Measurements from ENCODE around the gene FBXL4.

DNA sequence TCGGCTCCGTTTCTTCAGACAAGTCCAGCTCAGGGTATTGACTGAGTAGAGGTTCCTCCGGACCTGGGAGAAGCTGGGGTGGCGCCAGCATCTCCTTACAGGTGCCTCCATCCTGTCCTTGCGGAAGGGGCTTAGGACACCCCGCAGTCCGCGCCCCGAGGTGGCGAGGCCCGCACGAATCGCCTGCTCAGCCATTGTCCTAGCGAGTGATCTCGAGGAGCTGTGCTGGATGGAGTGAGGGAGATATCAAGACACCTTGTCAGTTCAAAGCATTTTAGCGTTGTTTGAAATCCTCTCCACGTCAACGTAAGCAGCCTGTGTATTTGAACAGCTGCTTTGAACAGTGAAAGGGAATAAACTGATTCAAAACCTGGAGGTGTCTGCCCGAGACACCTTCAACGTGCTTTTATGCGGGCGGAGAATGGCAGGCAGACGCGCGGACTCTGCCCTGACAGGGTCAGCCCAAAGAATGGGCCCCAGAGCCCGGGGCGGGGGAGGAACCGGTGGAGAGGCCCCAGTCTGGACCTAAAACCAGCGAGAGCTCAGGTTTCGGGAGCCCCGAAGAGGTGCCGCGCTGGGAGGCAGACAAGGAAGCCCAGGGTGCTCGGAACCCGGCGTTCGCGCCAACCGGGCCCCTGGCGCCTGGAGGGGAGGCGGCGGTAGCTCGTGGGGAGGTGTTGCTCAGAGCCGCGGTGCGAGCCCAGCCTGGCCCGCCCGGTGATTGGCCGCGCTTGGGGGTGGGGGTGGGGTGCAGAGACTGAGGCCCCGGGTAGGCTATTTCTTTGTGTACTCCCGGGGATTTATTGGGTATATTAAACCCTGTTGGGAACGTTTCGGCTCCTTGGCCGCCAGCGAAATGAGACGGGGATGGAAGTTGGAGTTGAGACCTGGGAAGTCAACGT lies 116.4 kb downstream of the FBXL4 start:
- no peak for TF ChIP-seq SIN3A (IDR thresholded peaks at IDR 0.05; ENCODE audit: borderline replicate concordance, low read depth, low read length)
- TF ChIP-seq, protein P1, sequence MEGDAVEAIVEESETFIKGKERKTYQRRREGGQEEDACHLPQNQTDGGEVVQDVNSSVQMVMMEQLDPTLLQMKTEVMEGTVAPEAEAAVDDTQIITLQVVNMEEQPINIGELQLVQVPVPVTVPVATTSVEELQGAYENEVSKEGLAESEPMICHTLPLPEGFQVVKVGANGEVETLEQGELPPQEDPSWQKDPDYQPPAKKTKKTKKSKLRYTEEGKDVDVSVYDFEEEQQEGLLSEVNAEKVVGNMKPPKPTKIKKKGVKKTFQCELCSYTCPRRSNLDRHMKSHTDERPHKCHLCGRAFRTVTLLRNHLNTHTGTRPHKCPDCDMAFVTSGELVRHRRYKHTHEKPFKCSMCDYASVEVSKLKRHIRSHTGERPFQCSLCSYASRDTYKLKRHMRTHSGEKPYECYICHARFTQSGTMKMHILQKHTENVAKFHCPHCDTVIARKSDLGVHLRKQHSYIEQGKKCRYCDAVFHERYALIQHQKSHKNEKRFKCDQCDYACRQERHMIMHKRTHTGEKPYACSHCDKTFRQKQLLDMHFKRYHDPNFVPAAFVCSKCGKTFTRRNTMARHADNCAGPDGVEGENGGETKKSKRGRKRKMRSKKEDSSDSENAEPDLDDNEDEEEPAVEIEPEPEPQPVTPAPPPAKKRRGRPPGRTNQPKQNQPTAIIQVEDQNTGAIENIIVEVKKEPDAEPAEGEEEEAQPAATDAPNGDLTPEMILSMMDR (IDR thresholded peaks at IDR 0.05), result no peak
- no peak for TF ChIP-seq EZH2phosphoT487 (IDR thresholded peaks at IDR 0.05; ENCODE audit: borderline replicate concordance, low read depth)
- no peak for TF ChIP-seq PBX3 (IDR thresholded peaks at IDR 0.05)
- no peak for TF ChIP-seq JUND (IDR thresholded peaks at IDR 0.05)
- no peak for TF ChIP-seq CHD2 (IDR thresholded peaks at IDR 0.05; ENCODE audit: low read length, partially characterized antibody)
- no peak for TF ChIP-seq MXI1 (IDR thresholded peaks at IDR 0.05; ENCODE audit: low read depth, low read length)
- TF ChIP-seq POLR2AphosphoS5 (IDR thresholded peaks at IDR 0.05; ENCODE audit: low read depth, low read length), result no peak
